Neural cell (in vitro differentiated cells): Measurements from ENCODE around the gene RHOBTB1. TPM values are rescaled to one million over a fixed set of nuclear protein-coding genes. Genes with fewer than 3 reads are reported as not detected.

Experiments used
- H2AFZ ChIP-seq: fragments of 200-600, 300-800 bp; sonication (generic), shearing (Covaris generic); 2 replicates; pipeline ENCODE4 v1.6.0; 2014; ENCODE audit warnings: low read depth, mild to moderate bottlenecking, antibody characterized with exemption, low read length, moderate library complexity
- H3F3A ChIP-seq: fragments of 200-600 bp; shearing (Covaris generic); 2 replicates; pipeline ENCODE4 v1.6.1; 2016; ENCODE audit warnings: mild to moderate bottlenecking, moderate library complexity, mixed read lengths, antibody characterized with exemption, low read length; ENCODE audit not compliant: insufficient read depth, poor library complexity, severe bottlenecking
- H3K27ac ChIP-seq: fragments of 200-600, 300-800 bp; sonication (generic), shearing (Covaris generic); 2 replicates; pipeline ENCODE4 v1.5.1; 2014; ENCODE audit warnings: mild to moderate bottlenecking, low read length, moderate library complexity
- H3K27me3 ChIP-seq: fragments of 300-800, 200-600 bp; sonication (generic), shearing (Covaris generic); 2 replicates; pipeline ENCODE4 v1.6.0; 2014; ENCODE audit warnings: mild to moderate bottlenecking, low read depth, low read length, moderate library complexity; ENCODE audit not compliant: insufficient read depth
- H3K36me3 ChIP-seq: fragments of 300-800, 200-600 bp; sonication (generic), shearing (Covaris generic); 2 replicates; pipeline ENCODE4 v1.5.1; 2014; ENCODE audit warnings: mild to moderate bottlenecking, antibody characterized with exemption, low read length, moderate library complexity; ENCODE audit not compliant: insufficient read depth
- H3K4me2 ChIP-seq: fragments of 300-800, 200-600 bp; sonication (generic), shearing (Covaris generic); 2 replicates; pipeline ENCODE4 v1.6.0; 2014; ENCODE audit warnings: mild to moderate bottlenecking, low read length
- H3K4me3 ChIP-seq: fragments of 300-800, 200-600 bp; sonication (generic), shearing (Covaris generic); 2 replicates; pipeline ENCODE4 v1.5.1; 2014; ENCODE audit warnings: mild to moderate bottlenecking, low read length, moderate library complexity
- H3K79me2 ChIP-seq: fragments of 200-600 bp; shearing (Covaris generic); replicated peaks from 2 replicates; pipeline ENCODE4 v1.6.0; 2014; ENCODE audit warnings: mild to moderate bottlenecking, low read length, moderate library complexity; ENCODE audit not compliant: insufficient read depth
- H3K9ac ChIP-seq: fragments of 300-800, 200-600 bp; sonication (generic), shearing (Covaris generic); 2 replicates; pipeline ENCODE4 v1.6.1; 2016; ENCODE audit warnings: mild to moderate bottlenecking, low read length, mixed read lengths
- H3K9me2 ChIP-seq: fragments of 200-600 bp; shearing (Covaris generic); 2 replicates; pipeline ENCODE4 v1.6.1; 2016; ENCODE audit warnings: mild to moderate bottlenecking, low read length, mixed read lengths; ENCODE audit not compliant: insufficient read depth
- H3K9me3 ChIP-seq: fragments of 200-600, 300-800 bp; sonication (generic), shearing (Covaris generic); 2 replicates; pipeline ENCODE4 v1.6.1; 2016; ENCODE audit warnings: mild to moderate bottlenecking, mixed run types, low read length, moderate library complexity, mixed read lengths
- H4K20me1 ChIP-seq: fragments of 200-600 bp; shearing (Covaris generic); 2 replicates; pipeline ENCODE4 v1.6.1; 2016; ENCODE audit warnings: mild to moderate bottlenecking, mixed run types; ENCODE audit not compliant: insufficient read depth
- EP300 ChIP-seq: fragments of 450-650 bp; conservative IDR thresholded peaks from 2 replicates; pipeline ENCODE4 v1.6.1; 2014; ENCODE audit warnings: antibody characterized with exemption, mild to moderate bottlenecking, moderate library complexity; ENCODE audit not compliant: poor library complexity, severe bottlenecking
- EZH2 ChIP-seq: fragments of 200-600, 300-800 bp; shearing (Covaris generic), sonication (generic); IDR thresholded peaks from 2 replicates; pipeline ENCODE4 v1.6.1; 2014; ENCODE audit warnings: antibody characterized with exemption, low read length, borderline replicate concordance, mild to moderate bottlenecking; ENCODE audit not compliant: insufficient read depth, poor library complexity, severe bottlenecking
- MXI1 ChIP-seq: fragments of 450-650 bp; conservative IDR thresholded peaks from 2 replicates; pipeline ENCODE4 v1.6.1; 2014; ENCODE audit warnings: antibody characterized with exemption, mild to moderate bottlenecking; ENCODE audit not compliant: poor library complexity, severe bottlenecking
- POLR2AphosphoS5 ChIP-seq: IDR thresholded peaks from 2 replicates; pipeline ENCODE4 v1.6.1; 2012
- RAD21 ChIP-seq: fragments of 450-650 bp; conservative IDR thresholded peaks from 2 replicates; pipeline ENCODE4 v1.6.1; 2014; ENCODE audit warnings: antibody characterized with exemption, mild to moderate bottlenecking, moderate library complexity
- SMC3 ChIP-seq: fragments of 450-650 bp; conservative IDR thresholded peaks from 2 replicates; pipeline ENCODE4 v1.6.1; 2014; ENCODE audit warnings: antibody characterized with exemption, mild to moderate bottlenecking, moderate library complexity; ENCODE audit not compliant: poor library complexity
- TAF1 ChIP-seq: IDR thresholded peaks from 2 replicates; pipeline ENCODE4 v1.6.1; 2012; ENCODE audit warnings: low read depth
- polyA plus RNA-seq: library from polyadenylated mRNA; depleted of rRNA; stranded (reverse); fragments of >200 nt; gene quantifications from 2 replicates; pipeline ENCODE4 v1.2.3, GENCODE V29; 2014
- TF ChIP-seq, protein P1 (sequence below): IDR thresholded peaks from 2 replicates; pipeline ENCODE4 v1.6.1; 2012; ENCODE audit warnings: borderline replicate concordance
- TF ChIP-seq, protein P2 (sequence below): fragments of 450-650 bp; IDR thresholded peaks from 2 replicates; pipeline ENCODE4 v1.5.1; 2014; ENCODE audit warnings: antibody characterized with exemption, mild to moderate bottlenecking, moderate library complexity; ENCODE audit not compliant: poor library complexity, severe bottlenecking

Gene RHOBTB1
- polyA plus RNA-seq, 1 donor from 2014 or later = 10.5 TPM

DNA sequence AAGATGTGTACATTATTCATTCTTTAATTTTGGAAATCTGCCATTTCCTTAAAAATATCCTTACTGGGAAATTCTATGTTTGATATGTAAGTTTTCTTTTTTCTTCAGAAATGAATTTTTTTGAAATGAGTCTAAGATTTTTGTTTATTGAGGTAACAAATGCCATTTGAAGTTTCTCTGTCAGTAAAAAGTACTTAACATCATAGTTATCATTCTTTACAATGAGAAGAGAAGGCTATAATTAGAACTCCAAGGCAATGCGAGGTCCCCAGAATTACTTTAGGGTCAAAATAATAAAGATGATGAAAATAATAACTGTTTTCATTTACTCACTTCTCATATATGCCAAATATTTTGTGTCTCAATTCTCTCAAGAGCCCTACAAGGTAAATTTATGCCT, 37.0 kb upstream of the RHOBTB1 start:
- no peaks in the 10 kb centered on the region for H3K9me2 ChIP-seq
- no peak overlapping the region for H3K27ac ChIP-seq
- no peaks in the 10 kb centered on the region for H3K27me3 ChIP-seq
- H3K9ac ChIP-seq = no peak overlapping the region
- no peaks in the 10 kb centered on the region for H3F3A ChIP-seq
- TF ChIP-seq, protein P1, sequence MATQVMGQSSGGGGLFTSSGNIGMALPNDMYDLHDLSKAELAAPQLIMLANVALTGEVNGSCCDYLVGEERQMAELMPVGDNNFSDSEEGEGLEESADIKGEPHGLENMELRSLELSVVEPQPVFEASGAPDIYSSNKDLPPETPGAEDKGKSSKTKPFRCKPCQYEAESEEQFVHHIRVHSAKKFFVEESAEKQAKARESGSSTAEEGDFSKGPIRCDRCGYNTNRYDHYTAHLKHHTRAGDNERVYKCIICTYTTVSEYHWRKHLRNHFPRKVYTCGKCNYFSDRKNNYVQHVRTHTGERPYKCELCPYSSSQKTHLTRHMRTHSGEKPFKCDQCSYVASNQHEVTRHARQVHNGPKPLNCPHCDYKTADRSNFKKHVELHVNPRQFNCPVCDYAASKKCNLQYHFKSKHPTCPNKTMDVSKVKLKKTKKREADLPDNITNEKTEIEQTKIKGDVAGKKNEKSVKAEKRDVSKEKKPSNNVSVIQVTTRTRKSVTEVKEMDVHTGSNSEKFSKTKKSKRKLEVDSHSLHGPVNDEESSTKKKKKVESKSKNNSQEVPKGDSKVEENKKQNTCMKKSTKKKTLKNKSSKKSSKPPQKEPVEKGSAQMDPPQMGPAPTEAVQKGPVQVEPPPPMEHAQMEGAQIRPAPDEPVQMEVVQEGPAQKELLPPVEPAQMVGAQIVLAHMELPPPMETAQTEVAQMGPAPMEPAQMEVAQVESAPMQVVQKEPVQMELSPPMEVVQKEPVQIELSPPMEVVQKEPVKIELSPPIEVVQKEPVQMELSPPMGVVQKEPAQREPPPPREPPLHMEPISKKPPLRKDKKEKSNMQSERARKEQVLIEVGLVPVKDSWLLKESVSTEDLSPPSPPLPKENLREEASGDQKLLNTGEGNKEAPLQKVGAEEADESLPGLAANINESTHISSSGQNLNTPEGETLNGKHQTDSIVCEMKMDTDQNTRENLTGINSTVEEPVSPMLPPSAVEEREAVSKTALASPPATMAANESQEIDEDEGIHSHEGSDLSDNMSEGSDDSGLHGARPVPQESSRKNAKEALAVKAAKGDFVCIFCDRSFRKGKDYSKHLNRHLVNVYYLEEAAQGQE = no peak
- no peak for TF ChIP-seq POLR2AphosphoS5
- H2AFZ ChIP-seq = no peak overlapping the region
- H3K36me3 ChIP-seq = no peaks in the 10 kb centered on the region
- H3K9me3 ChIP-seq = no peaks in the 10 kb centered on the region
- no peaks in the 10 kb centered on the region for H3K79me2 ChIP-seq
- H4K20me1 ChIP-seq = no peaks in the 10 kb centered on the region
- H3K4me2 ChIP-seq = no peak overlapping the region
- no peak overlapping the region for H3K4me3 ChIP-seq

DNA sequence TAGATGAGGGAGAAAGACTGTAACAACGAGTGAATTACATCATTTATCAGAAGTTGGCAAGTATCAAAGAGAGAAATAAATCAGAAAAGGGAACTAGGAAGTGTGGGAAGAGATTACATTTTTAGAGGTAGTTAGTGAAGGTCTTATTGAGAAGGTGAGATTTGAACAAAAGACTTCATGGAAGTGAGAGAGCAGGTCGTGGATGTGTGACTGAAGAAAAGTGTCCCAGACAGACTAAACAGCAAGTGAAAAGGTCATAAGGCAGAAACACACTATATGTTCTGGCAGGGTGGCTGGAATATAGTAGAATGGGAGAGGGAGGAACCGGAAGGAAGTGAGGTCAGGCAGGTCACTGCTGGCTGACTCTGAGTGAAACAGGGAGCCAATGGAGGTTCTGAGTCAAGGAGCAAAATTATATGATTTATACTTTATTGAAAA, 35.7 kb upstream of the RHOBTB1 start:
- H3K4me3 ChIP-seq = no peak overlapping the region
- no peaks in the 10 kb centered on the region for H3K9me3 ChIP-seq
- no peaks in the 10 kb centered on the region for H3F3A ChIP-seq
- H3K36me3 ChIP-seq = no peaks in the 10 kb centered on the region
- no peak overlapping the region for H3K4me2 ChIP-seq
- H3K27me3 ChIP-seq = no peaks in the 10 kb centered on the region
- no peaks in the 10 kb centered on the region for H3K9me2 ChIP-seq
- no peak overlapping the region for H3K27ac ChIP-seq
- H2AFZ ChIP-seq = no peak overlapping the region
- H3K9ac ChIP-seq = no peak overlapping the region
- H4K20me1 ChIP-seq = no peaks in the 10 kb centered on the region
- TF ChIP-seq SMC3 (no peak), RAD21 (no peak), MXI1 (no peak), TAF1 (no peak), EP300 (no peak), EZH2 (no peak), POLR2AphosphoS5 (no peak)
- TF ChIP-seq, protein P1 = no peak
- TF ChIP-seq, protein P2, sequence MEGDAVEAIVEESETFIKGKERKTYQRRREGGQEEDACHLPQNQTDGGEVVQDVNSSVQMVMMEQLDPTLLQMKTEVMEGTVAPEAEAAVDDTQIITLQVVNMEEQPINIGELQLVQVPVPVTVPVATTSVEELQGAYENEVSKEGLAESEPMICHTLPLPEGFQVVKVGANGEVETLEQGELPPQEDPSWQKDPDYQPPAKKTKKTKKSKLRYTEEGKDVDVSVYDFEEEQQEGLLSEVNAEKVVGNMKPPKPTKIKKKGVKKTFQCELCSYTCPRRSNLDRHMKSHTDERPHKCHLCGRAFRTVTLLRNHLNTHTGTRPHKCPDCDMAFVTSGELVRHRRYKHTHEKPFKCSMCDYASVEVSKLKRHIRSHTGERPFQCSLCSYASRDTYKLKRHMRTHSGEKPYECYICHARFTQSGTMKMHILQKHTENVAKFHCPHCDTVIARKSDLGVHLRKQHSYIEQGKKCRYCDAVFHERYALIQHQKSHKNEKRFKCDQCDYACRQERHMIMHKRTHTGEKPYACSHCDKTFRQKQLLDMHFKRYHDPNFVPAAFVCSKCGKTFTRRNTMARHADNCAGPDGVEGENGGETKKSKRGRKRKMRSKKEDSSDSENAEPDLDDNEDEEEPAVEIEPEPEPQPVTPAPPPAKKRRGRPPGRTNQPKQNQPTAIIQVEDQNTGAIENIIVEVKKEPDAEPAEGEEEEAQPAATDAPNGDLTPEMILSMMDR = no peak
- H3K79me2 ChIP-seq = no peaks in the 10 kb centered on the region
